ENCODE measurements around the gene GUK1. TPM values are rescaled to one million over a fixed set of nuclear protein-coding genes. Genes with fewer than 3 reads are reported as not detected.

The GUK1 gene
- total RNA-seq, 1 experiment from 2014 or later, result 996 TPM

GRCh38 chr1:228169345-228169744 lies 29.3 kb downstream of the GUK1 start:
- peaks cover 32% of the 10 kb centered on the region for H3K79me2 ChIP-seq (ENCODE audit: low read length)
- H4K20me1 ChIP-seq (ENCODE audit: low read length), result no peaks in the 10 kb centered on the region
- no peaks in the 10 kb centered on the region for H3F3A ChIP-seq (ENCODE audit: low read length, unreplicated experiment)
- ATAC-seq (no peak), DNase-seq (no peak)
- H3K4me2 ChIP-seq (ENCODE audit: low read length), result no peak overlapping the region
- peaks cover 24% of the 10 kb centered on the region for H3K4me1 ChIP-seq (ENCODE audit: insufficient read depth, low read length)
- TF ChIP-seq EZH2phosphoT487 (IDR thresholded peaks at IDR 0.05; ENCODE audit: borderline replicate concordance, low read length), result no peak
- TF ChIP-seq CTCF (conservative IDR thresholded peaks at IDR 0.05; ENCODE audit: low read depth, low read length), result no peak
- no peak for TF ChIP-seq EZH2 (IDR thresholded peaks at IDR 0.05; ENCODE audit: low read length, unreplicated experiment)
- H3K9ac ChIP-seq (ENCODE audit: low read length), result no peak overlapping the region
- intact Hi-C loops (cut with micrococcal nuclease), result loop anchor here (5.0 to 10.0 kb wide), 3 partner anchors 288 to 1982 kb away; partner anchors contain the start of gene ACBD3
- no peak overlapping the region for H2AFZ ChIP-seq (ENCODE audit: low read length)
- H3K9me2 ChIP-seq (replicated peaks; ENCODE audit: low read length), result no peaks in the 10 kb centered on the region
- H3K4me3 ChIP-seq (ENCODE audit: low read length), result no peak overlapping the region
- no peaks in the 10 kb centered on the region for H3K9me3 ChIP-seq (ENCODE audit: low read length)
- ChIA-PET POLR2A (ENCODE audit: unreplicated experiment) (no interaction called here), CTCF (no interaction called here)
- H3K27ac ChIP-seq (ENCODE audit: low read length), result no peak overlapping the region
- no peaks in the 10 kb centered on the region for H3K36me3 ChIP-seq (ENCODE audit: low read depth, low read length)
- BruUV-seq (replicated peaks), result no TSS peak
- H3K27me3 ChIP-seq (ENCODE audit: low read length), result no peaks in the 10 kb centered on the region

GRCh38 chr1:228170666-228171065 lies 30.6 kb downstream of the GUK1 start:
- Histone ChIP-seq H3K4me1 (ENCODE audit: insufficient read depth, low read length) (peaks cover 16% of the 10 kb centered on the region), H4K20me1 (ENCODE audit: low read length) (peaks cover 4% of the 10 kb centered on the region; the same call in 1 of the 2 replicates), H3K79me2 (ENCODE audit: low read length) (peaks cover 32% of the 10 kb centered on the region), H3K9me3 (ENCODE audit: low read length) (no peaks in the 10 kb centered on the region), H3K4me2 (ENCODE audit: low read length) (no peak overlapping the region), H3K36me3 (ENCODE audit: low read depth, low read length) (no peaks in the 10 kb centered on the region), H3K4me3 (ENCODE audit: low read length) (no peak overlapping the region), H3K27me3 (ENCODE audit: low read length) (no peaks in the 10 kb centered on the region), H3K9me2 (replicated peaks; ENCODE audit: low read length) (no peaks in the 10 kb centered on the region), H3F3A (ENCODE audit: low read length, unreplicated experiment) (no peaks in the 10 kb centered on the region), H2AFZ (ENCODE audit: low read length) (no peak overlapping the region), H3K27ac (ENCODE audit: low read length) (no peak overlapping the region), H3K9ac (ENCODE audit: low read length) (no peak overlapping the region)
- POLR2A ChIA-PET (ENCODE audit: unreplicated experiment), result no interaction called here
- no peak for DNase-seq
- CTCF ChIA-PET, result no interaction called here
- TF ChIP-seq EZH2phosphoT487 (IDR thresholded peaks at IDR 0.05; ENCODE audit: borderline replicate concordance, low read length) (no peak), CTCF (conservative IDR thresholded peaks at IDR 0.05; ENCODE audit: low read depth, low read length) (no peak), EZH2 (IDR thresholded peaks at IDR 0.05; ENCODE audit: low read length, unreplicated experiment) (no peak)
- ATAC-seq, result no peak
- no TSS peak for BruUV-seq (replicated peaks)
- intact Hi-C loops (cut with micrococcal nuclease), result no loop called here

- intact Hi-C loops (cut with micrococcal nuclease), result no loop called here
- Histone ChIP-seq H3K79me2 (ENCODE audit: low read length) (peaks cover 32% of the 10 kb centered on the region), H2AFZ (ENCODE audit: low read length) (no peak overlapping the region), H3K9me3 (ENCODE audit: low read length) (no peaks in the 10 kb centered on the region), H3F3A (ENCODE audit: low read length, unreplicated experiment) (no peaks in the 10 kb centered on the region), H3K9ac (ENCODE audit: low read length) (no peak overlapping the region), H3K4me2 (ENCODE audit: low read length) (no peak overlapping the region), H4K20me1 (ENCODE audit: low read length) (peaks cover 4% of the 10 kb centered on the region; the same call in 1 of the 2 replicates), H3K4me3 (ENCODE audit: low read length) (no peak overlapping the region), H3K36me3 (ENCODE audit: low read depth, low read length) (no peaks in the 10 kb centered on the region), H3K9me2 (replicated peaks; ENCODE audit: low read length) (no peaks in the 10 kb centered on the region), H3K27ac (ENCODE audit: low read length) (no peak overlapping the region), H3K4me1 (ENCODE audit: insufficient read depth, low read length) (peaks cover 14% of the 10 kb centered on the region), H3K27me3 (ENCODE audit: low read length) (no peaks in the 10 kb centered on the region)
- ChIA-PET CTCF (no interaction called here), POLR2A (ENCODE audit: unreplicated experiment) (no interaction called here)
- DNase-seq (no peak), ATAC-seq (no peak)
- BruUV-seq (replicated peaks), result no TSS peak
- TF ChIP-seq EZH2phosphoT487 (IDR thresholded peaks at IDR 0.05; ENCODE audit: borderline replicate concordance, low read length) (no peak), EZH2 (IDR thresholded peaks at IDR 0.05; ENCODE audit: low read length, unreplicated experiment) (no peak), CTCF (conservative IDR thresholded peaks at IDR 0.05; ENCODE audit: low read depth, low read length) (no peak)
These were observed 31.3 kb downstream of the GUK1 start for GRCh38 chr1:228171221-228171891.

Measured in PC-3 (cell line).